Colon (tissue), 2 donors: Measurements from ENCODE around the gene AMBRA1.

ENCODE experiments used
- FAIRE-seq: peaks from 2 replicates; lab custom pipeline; 2012; peaks lifted over from hg19 to GRCh38; lab: Jason Lieb, UNC
- donor health status: control.
- donor health status: control.

The AMBRA1 gene

GRCh38 chr11:46393759-46394158 lies 200.1 kb downstream of the AMBRA1 start:
- no peak for FAIRE-seq

GRCh38 chr11:46393231-46393616 lies 200.6 kb downstream of the AMBRA1 start:
- FAIRE-seq: no peak

GRCh38 chr11:46392421-46393230 lies 201.2 kb downstream of the AMBRA1 start:
- no peak for FAIRE-seq

- FAIRE-seq: no peak
Measured at GRCh38 chr11:46391578-46392420, 202.0 kb downstream of the AMBRA1 start, which contains the start of gene CHRM4. Gene CHRM4, minus strand, starts transcription at chr11:46391776. Its CDS starts 5,219 bp downstream, at chr11:46386557.

GRCh38 chr11:46391186-46391577 lies 202.6 kb downstream of the AMBRA1 start:
- no peak for FAIRE-seq

GRCh38 chr11:46390331-46391171 lies 203.3 kb downstream of the AMBRA1 start:
- no peak for FAIRE-seq

GRCh38 chr11:46389450-46390330 lies 204.1 kb downstream of the AMBRA1 start:
- FAIRE-seq: no peak

GRCh38 chr11:46388619-46389449 lies 205.0 kb downstream of the AMBRA1 start:
- FAIRE-seq: no peak

- no peak for FAIRE-seq
Measured at GRCh38 chr11:46387919-46388618, 205.8 kb downstream of the AMBRA1 start.

- no peak for FAIRE-seq
Measured at GRCh38 chr11:46387456-46387855, 206.4 kb downstream of the AMBRA1 start.

- no peak for FAIRE-seq
Measured at GRCh38 chr11:46386674-46387073, 207.1 kb downstream of the AMBRA1 start.

GRCh38 chr11:46386005-46386578 lies 207.7 kb downstream of the AMBRA1 start:
- FAIRE-seq: no peak

- FAIRE-seq: no peak
Measured at GRCh38 chr11:46385169-46386004, 208.4 kb downstream of the AMBRA1 start.

- no peak for FAIRE-seq
Measured at GRCh38 chr11:46383974-46384701, 209.7 kb downstream of the AMBRA1 start.

- no peak for FAIRE-seq
Measured at GRCh38 chr11:46383404-46383758, 210.4 kb downstream of the AMBRA1 start.

GRCh38 chr11:46382646-46383403 lies 211.0 kb downstream of the AMBRA1 start:
- FAIRE-seq: no peak
